Measurements from ENCODE around the gene ATRN.
"Not testable (repeated sequence)": the region's sequence is repeated elsewhere in the genome, so short reads cannot be mapped to it uniquely, and the experiment has no call there.

Gene ATRN

DNA sequence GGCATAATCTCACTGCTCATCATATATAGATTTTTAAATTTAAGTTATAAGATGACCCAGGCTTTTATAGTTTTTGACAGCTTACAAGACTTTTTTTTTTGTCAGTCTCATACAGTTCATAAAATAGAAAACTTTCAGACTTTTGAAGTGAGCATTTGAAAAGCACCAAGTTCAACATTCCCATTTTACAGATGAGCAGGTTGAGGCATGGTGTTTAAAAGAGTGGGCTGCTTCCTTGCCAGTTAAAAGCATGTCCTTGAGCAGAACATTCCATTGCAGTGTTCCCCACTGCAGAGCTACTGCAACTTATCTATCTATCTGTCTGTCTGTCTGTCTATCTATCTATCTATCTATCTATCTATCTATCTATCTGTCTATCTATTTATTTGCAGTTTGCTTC, 105.5 kb downstream of the ATRN start:
- no peak for DNase-seq

- no peak for DNase-seq
Measured at GRCh38 chr20:3577366-3577765, 106.5 kb downstream of the ATRN start.

- DNase-seq: no peak
Measured at GRCh38 chr20:3580412-3580811, 109.6 kb downstream of the ATRN start.

DNA sequence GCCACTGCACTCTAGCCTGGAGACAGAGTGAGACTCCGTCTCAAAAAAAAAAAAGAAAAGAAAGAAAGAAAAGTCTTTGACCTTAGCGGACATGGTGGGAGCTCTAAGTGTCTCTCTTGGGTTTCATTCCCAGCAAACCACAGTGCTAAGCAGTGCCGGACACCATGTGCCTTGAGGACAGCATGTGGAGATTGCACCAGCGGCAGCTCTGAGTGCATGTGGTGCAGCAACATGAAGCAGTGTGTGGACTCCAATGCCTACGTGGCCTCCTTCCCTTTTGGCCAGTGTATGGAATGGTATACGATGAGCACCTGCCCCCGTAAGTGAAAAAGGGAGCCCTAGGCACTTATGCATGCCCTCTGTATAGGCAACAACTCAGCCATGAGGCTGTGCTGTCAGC, 112.9 kb downstream of the ATRN start:
- no peak for DNase-seq

DNA sequence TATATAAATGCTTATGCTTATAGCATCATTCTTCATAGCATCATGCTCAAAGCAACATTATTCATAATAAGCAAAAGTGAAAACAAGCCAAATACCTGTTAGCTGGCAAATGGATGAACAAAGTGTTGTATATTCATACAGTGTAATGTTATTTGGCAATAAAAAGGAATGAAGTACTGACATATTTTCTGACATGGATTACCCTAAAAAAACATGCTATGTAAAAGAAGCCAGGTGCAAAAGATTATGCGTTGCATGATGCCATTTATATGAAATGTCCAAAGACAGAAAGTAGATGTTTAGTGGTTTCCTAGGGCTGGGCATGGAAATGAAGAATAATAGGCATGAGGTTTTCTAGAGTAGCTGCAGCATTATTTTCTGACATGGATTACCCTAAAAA, 115.3 kb downstream of the ATRN start:
- DNase-seq: no peak

DNA sequence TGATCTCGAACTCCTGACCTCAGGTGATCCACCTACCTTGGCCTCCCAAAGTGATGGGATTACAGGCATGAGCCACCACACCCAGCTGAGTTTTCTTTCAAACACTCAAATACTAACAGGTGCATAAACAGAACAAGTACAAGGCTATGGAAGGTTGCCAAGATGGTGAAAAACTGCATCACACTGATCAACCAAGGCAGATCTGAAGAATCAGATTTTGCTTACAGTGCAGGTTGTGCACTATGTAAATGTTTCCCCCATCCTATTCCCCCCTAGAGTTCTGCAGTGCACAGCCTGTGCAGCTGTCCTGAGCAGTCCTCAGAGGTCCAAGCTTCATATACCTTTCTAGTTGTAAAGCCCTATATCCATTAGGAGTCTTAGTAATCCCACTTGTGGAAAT, 119.3 kb downstream of the ATRN start:
- DNase-seq: no peak

GRCh38 chr20:3592931-3593330, 122.1 kb downstream of the ATRN start:
- no peak for DNase-seq

DNA sequence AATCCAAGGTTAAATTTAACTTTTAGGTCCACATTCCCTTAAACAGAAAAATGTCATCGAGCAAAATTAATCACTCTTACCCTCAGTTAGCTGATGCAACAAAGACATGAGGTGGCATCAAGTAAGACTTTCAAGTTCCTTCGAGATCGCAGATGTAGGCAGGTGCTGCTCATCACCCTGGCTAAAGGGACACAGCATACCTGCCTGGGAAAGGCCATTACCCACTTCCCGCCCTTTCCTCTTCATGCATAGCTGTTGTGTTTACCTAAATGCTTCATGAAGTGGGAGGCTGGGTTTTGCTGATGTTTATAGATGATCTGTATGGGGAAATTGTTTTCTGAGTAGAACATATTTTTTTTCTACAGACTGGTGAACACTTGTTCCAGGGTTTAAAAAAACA, 124.7 kb downstream of the ATRN start:
- DNase-seq: no peak

DNA sequence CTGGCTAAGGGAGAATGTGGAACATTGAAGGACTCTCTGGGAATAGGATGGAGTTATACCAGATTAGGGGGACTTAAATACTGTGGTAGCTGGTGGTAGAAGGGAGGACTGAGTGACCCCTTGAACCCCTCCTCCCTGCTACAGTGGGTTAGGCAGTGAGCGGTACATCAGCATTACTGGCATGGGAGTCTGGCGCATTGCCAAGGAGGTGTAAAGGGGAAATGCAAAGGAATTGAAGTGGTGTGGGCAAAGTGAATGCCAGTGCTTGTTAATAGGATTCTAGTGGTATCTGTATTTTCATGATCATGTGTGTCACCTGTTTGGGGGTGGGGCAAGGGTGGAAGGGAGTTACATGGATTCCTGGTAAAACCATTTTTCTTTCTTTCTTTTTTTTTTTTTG, 132.3 kb downstream of the ATRN start:
- no peak for DNase-seq

DNA sequence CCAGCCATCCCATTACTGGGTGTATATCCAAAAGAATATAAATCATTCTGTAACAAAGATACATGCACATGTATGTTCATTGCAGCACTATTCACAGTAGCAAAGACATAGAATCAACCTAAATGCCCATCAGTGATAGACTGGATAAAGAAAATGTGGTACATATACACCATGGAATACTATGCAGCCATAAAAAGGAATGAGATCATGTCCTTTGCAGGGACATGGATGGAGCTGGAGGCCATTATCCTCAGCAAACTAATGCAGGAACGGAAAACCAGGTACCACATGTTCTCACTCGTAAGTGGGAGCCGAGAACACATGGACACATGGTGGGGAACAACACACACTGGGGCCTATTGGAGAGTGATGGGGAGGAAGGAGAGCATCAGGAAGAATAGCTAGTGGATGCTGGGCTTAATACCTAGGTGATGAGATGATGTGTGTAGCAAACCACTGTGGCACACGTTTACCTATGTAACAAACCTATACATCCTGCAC, 134.6 kb downstream of the ATRN start:
- not testable (repeated sequence) for DNase-seq

DNA sequence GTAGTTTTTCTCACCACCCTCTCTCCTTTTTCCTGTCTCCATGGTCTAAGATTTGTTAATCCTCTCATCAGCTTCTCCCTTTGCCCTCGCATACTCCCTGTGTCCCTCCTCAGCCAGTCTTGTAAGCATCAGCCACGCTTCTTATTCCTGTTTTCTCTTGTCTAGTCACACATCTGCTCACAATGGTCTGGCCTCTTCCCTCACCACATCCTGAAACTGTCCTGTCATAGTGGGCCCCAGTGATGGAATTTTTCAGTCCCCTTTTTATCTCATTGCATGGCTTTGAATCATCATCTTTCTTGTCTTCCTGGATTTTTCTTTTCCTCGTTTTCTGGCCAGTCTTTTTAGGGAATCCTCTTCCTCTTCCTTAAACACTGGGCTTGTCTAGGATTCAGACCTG, 135.2 kb downstream of the ATRN start:
- DNase-seq: no peak

GRCh38 chr20:3611901-3612300, 141.1 kb downstream of the ATRN start:
- no peak for DNase-seq

DNA sequence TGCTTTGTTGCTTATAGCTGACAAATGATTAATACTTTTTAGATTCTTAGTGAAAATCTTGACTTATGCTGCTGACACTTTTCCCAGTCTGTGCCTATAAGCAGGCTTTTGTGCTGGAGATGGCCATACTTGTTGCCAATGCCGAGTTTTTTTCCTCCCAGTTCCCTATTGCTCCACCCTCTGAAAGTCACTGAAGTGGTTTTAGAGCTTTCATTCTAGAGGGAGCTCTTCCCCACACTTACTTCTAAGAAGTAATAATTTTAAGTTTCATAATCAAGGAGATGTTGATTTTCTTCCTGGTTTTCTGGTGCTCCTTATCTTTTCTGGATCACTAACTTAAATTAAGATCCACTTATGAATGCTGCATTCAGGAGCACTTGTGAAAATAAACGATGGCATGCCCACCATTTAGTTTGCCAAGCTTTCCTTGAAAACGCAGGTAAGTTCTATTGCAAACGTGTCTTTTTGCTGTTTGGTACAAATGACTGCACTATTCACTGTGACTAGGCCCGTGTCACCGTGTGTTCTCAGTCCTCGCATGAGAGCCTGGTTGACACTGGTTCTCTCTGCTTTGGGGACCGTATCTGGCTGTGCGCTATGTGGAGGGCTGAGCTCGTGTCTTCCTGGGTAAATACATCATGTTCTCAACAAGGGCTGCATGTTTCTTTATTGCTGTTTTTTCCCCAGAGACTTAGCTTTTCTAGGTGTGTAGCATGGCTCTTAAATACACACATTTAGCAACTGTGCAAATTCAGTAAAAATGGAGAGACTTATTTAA, 142.2 kb downstream of the ATRN start:
- DNase-seq: no peak

DNA sequence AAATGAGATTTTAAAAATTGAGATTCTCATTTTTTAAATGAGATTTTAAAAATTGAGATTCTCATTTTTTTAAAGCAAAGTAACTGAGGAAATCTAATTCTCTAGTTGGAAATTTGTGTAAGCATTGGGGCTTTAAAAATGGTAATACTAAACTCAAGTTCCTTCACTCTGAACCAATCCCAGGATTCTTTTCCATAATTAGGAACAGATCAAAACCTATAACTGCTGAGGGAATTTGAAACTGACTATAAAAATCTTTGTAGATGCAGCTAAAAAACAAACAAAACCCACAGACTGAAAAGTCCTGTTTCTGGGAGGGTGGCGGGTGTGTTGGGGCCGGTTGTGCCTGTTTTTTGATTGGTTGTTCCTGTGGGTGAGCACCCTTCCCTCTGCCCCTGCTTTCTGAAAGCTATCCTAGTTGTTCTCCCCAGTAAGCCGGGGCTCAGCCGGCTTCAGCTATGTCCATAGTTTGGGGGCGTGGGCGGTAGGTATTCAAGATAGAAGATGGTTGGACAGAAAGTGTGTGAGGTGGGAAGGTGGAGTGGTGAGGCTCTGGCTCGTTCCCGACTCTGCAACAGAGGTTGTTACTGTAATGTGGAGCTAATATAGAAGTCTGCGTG, 143.1 kb downstream of the ATRN start:
- no peak for DNase-seq

DNA sequence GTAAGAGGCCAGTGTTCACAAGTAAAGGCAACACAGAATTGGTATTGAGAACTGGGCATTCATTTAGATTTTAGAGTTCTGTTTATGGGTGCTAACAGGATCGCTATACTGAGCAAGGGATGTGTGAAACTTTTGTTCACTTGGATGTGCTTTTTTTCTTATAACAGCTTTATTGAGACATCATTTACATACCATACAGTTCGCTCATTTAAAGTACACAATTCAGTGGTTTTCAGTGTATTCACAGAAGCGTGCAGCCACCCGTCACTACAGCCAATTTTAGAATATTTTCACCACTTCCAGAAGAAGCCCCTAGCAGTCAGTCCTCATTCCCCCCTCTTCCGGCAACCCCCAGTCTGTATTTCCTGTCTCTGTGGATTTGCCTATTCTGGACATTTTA, 143.6 kb downstream of the ATRN start:
- DNase-seq: no peak

- DNase-seq: not testable (repeated sequence)
Measured at GRCh38 chr20:3615171-3615840, 144.5 kb downstream of the ATRN start.

- no peak for DNase-seq
Measured at GRCh38 chr20:3616250-3616649, 145.4 kb downstream of the ATRN start.

DNA sequence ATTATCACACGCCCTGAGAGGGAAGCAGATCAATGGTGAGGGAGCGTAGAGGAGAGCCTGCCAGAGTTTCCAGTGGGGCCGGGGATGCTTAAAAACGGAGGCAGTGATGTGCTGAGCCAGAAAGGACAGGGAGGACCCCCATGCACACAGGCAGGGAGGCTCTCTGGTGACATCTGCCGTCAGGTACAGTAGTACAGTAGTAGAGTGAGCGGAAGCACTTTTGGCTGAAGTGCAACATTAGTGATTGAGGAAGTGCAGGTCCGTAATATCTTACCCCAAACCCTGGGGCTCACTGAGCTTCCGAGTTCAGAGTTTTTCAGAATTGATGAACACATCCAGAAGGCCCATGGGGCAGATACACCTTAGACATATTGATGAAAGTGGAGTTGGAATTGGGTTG, 150.3 kb downstream of the ATRN start:
- no peak for DNase-seq

GRCh38 chr20:3622406-3622805, 151.6 kb downstream of the ATRN start:
- DNase-seq: no peak

- DNase-seq: no peak
Measured at GRCh38 chr20:3627476-3627875, 156.7 kb downstream of the ATRN start.

GRCh38 chr20:3628502-3629314, 157.9 kb downstream of the ATRN start:
- DNase-seq: no peak

DNA sequence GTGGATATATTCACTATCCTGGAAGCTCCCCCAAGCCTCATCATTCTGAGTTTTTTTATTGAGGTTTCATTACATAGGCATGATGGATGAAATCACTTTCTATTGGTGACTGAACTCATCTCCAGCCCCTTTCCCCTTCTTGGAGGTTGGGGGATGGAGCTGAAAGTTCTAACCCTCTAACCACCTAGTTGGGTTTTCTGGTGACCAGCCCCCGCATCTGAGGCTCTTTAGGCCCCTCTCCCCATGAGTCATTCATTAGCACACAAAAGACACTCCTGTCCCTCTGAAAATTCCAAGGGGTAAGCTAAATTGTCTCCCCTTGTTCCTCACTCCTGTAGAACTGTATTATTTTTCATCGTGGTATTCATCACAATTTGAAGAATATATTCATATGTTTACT, 159.1 kb downstream of the ATRN start:
- no peak for DNase-seq

GRCh38 chr20:3630429-3630828, 159.6 kb downstream of the ATRN start:
- DNase-seq: no peak
